ENCODE data around the gene MRPL33.
"Not testable (repeated sequence)": the region's sequence is repeated elsewhere in the genome, so short reads cannot be mapped to it uniquely, and the experiment has no call there.

Gene MRPL33

GRCh38 chr2:27741673-27742072, 29.8 kb upstream of the MRPL33 start:
- DNase-seq (ENCODE audit: low read depth, low spot score) = no peak

GRCh38 chr2:27742571-27742970, 28.9 kb upstream of the MRPL33 start:
- DNase-seq (ENCODE audit: low read depth, low spot score) = no peak

GRCh38 chr2:27745494-27745893, 26.0 kb upstream of the MRPL33 start:
- not testable (repeated sequence) for DNase-seq (ENCODE audit: low read depth, low spot score)

DNA sequence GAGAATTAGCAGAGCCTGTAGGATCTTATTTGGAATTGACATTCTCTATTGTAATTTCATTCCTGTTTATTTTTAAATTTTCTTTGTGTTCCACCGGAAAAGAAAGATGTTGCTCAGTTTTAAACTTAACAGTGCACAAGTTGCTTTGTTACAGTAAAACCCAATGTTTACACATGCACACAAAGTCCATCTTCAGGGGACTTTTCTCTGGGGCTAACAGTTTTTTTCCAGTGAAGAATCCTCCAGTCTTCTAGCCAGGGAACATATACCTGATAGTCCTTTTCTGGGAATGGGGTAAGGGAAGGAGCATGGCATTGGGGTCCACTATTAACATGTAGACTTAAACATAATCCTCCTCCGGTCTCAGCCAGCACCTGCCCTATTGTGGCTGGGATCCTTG, 25.2 kb upstream of the MRPL33 start:
- no peak for DNase-seq (ENCODE audit: low read depth, low spot score)

- DNase-seq (ENCODE audit: low read depth, low spot score) = no peak
Observed at GRCh38 chr2:27747827-27748352, 23.6 kb upstream of the MRPL33 start.

GRCh38 chr2:27748803-27749554, 22.5 kb upstream of the MRPL33 start:
- DNase-seq (ENCODE audit: low read depth, low spot score) = not testable (repeated sequence)

DNA sequence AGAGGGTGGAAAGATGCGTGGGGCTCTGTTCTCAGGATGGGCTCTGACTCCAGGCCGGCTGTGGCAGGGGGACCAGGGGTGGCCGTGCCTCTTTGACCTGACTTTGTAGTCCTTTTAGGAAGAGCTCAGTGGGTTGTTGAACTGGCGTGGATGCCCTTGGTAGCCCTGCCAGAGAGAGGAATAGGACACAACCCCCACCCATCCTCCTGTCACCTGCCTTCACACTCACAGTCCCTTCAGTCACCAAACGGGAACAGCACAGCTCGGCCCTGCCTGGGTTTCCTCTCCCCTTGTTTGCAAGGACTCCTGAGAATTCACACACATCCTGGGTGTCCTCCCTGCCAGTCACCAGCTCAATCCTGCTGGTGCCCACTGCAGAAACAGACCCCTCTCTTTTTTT, 20.1 kb upstream of the MRPL33 start:
- DNase-seq (ENCODE audit: low read depth, low spot score) = no peak

- no peak for DNase-seq (ENCODE audit: low read depth, low spot score)
Observed at GRCh38 chr2:27752551-27753237, 18.8 kb upstream of the MRPL33 start.

DNA sequence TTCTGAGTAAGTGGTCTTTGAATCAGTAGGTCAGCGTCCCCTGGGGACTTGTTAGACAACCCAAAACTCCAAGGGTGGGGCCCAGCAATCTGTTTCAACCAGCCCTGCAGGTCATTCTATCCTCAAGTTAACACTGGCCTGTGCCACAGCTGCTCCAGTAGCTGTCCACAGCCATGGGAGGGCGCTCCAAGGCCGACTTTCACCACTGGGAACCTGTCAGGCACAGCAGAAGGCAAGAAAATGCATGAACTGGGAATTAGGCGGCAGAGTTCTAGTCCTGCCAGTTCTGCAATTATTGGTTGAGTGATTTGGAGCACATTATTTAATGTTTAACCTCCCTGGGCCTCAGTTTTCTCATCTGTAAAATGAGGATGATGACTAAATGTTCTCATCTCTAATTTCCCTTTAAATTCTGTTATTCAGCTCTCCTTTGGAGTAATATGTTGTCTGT, 17.4 kb upstream of the MRPL33 start:
- no peak for DNase-seq (ENCODE audit: low read depth, low spot score)

DNA sequence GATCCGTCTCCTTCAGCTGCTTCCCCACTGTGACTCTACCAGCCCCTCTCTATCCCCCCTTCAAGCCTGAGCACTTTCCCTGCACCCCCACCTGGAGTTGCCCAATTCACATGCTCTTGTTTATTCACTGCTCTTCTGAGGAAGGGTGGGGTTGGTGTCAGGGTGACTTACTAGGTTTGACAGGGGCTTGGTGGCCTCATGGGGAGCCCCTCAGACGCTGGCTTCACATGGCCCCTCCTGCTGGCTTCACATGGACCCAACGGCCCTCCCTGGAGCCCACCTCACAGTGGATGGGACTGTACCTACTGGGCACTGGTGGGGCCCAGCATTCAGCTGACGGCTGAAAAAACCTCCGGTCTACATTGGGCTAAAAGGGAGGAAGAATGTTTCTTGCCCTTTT, 16.7 kb upstream of the MRPL33 start:
- DNase-seq (ENCODE audit: low read depth, low spot score) = no peak

- no peak for DNase-seq (ENCODE audit: low read depth, low spot score)
Observed at GRCh38 chr2:27756091-27756490, 15.4 kb upstream of the MRPL33 start.

- no peak for DNase-seq (ENCODE audit: low read depth, low spot score)
Observed at GRCh38 chr2:27756544-27757498, 14.7 kb upstream of the MRPL33 start.

GRCh38 chr2:27762951-27763906, 8.3 kb upstream of the MRPL33 start:
- no peak for DNase-seq (ENCODE audit: low read depth, low spot score)

DNA sequence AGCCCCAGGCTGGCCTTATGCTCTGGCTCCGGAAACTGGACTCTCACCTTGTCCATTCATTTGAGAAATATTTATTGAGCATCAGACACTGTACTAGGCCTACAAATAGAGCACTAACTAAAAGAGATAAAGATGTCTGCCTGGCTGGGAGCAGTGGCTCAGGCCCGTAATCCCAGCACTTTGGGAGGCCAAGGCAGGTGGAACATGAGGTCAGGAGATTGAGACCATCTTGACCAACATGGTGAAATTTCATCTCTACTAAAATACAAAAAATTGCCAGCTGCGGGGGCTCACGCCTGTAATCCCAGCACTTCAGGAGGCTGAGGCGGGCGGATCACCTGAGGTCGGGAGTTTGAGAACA, 7.6 kb upstream of the MRPL33 start:
- DNase-seq (ENCODE audit: low read depth, low spot score) = no peak

GRCh38 chr2:27764526-27764925, 7.0 kb upstream of the MRPL33 start:
- not testable (repeated sequence) for DNase-seq (ENCODE audit: low read depth, low spot score)

GRCh38 chr2:27765621-27766286, 5.8 kb upstream of the MRPL33 start:
- DNase-seq (ENCODE audit: low read depth, low spot score) = no peak

GRCh38 chr2:27766287-27766661, 5.2 kb upstream of the MRPL33 start:
- no peak for DNase-seq (ENCODE audit: low read depth, low spot score)

- no peak for DNase-seq (ENCODE audit: low read depth, low spot score)
Observed at GRCh38 chr2:27771202-27771547, 344 bp upstream of the MRPL33 start.

GRCh38 chr2:27772804-27773203, 1.3 kb downstream of the MRPL33 start:
- DNase-seq (ENCODE audit: low read depth, low spot score) = no peak

GRCh38 chr2:27773959-27774358, 2.4 kb downstream of the MRPL33 start:
- DNase-seq (ENCODE audit: low read depth, low spot score) = no peak

All from brain pericyte (primary cell).